ENCODE data around the gene INTS11. TPM values are rescaled to one million over a fixed set of nuclear protein-coding genes. Genes with fewer than 3 reads are reported as not detected.

INTS11 gene
- total RNA-seq, 3 donors from 2014 or later (not counting 1 experiment from before 2014, with no cell fraction given), result 150 to 189 (median 181) TPM

DNA sequence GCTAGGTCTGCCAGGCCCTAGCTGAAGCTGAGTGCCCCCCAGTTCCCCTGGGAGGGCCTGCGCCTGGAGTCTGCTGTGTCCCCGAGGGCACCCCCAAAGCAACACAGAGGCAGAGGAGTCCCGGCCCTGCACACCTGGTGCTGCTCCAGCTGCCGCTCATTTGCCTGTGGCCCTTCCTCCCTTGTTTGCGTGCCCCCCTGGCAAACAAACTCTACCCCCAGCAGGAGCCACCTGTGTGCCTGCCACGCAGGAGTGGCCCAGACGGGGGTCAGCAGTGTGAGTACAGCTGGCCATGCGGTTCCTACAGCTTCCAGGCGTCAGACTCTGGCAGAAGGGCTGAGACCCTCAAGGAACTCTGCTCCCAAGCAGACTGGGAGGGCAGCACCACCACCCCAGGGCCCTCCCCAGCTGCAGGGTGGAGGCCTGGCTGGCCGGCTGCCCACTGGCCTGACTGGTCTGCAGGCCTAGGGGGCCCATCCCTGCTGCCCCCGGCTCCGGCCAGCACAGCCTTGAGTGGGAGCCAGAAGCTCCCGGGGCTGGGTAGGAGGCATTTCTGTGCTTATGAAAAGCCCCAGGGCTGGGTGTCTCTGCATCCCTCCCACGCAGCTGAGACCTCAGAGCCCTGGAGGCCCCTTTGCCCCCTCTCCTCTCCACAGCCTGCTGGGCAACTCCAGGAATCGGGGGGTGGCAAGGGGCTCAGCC is 6.1 kb upstream of the INTS11 start:
- ATAC-seq, result no peak
- Histone ChIP-seq H3K27ac (ENCODE audit: low read length) (no peak overlapping the region), H3K4me1 (ENCODE audit: control insufficient read depth, insufficient read depth, low read length) (peaks cover 10% of the 10 kb centered on the region), H3K9me3 (ENCODE audit: control insufficient read depth, insufficient read depth, low read length) (no peaks in the 10 kb centered on the region), H3K4me3 (ENCODE audit: low read length) (no peak overlapping the region), H3K27me3 (ENCODE audit: control insufficient read depth, insufficient read depth, low read length) (no peaks in the 10 kb centered on the region), H3K36me3 (ENCODE audit: control insufficient read depth, insufficient read depth, low read length) (peaks cover 3% of the 10 kb centered on the region)
- Mint-ChIP-seq H3K4me1 (peaks cover 0 to 5% of the 10 kb centered on the region in 2 donors), H3K36me3 (no peaks in the 10 kb centered on the region), H3K9me3 (no peaks in the 10 kb centered on the region), H3K4me3 (no peak overlapping the region), H3K27me3 (ENCODE audit: low read depth in 2 of 2) (no peaks in the 10 kb centered on the region), H3K27ac (no peak overlapping the region)
- TF ChIP-seq, protein P1, sequence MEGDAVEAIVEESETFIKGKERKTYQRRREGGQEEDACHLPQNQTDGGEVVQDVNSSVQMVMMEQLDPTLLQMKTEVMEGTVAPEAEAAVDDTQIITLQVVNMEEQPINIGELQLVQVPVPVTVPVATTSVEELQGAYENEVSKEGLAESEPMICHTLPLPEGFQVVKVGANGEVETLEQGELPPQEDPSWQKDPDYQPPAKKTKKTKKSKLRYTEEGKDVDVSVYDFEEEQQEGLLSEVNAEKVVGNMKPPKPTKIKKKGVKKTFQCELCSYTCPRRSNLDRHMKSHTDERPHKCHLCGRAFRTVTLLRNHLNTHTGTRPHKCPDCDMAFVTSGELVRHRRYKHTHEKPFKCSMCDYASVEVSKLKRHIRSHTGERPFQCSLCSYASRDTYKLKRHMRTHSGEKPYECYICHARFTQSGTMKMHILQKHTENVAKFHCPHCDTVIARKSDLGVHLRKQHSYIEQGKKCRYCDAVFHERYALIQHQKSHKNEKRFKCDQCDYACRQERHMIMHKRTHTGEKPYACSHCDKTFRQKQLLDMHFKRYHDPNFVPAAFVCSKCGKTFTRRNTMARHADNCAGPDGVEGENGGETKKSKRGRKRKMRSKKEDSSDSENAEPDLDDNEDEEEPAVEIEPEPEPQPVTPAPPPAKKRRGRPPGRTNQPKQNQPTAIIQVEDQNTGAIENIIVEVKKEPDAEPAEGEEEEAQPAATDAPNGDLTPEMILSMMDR (IDR thresholded peaks at IDR 0.05), result no peak
- intact Hi-C loops (cut with micrococcal nuclease), result no loop called here
- DNase-seq, result no peak
- WGBS (ENCODE audit: insufficient coverage), result 89% methylated on average over 15 of the region's 15 CpGs

DNA sequence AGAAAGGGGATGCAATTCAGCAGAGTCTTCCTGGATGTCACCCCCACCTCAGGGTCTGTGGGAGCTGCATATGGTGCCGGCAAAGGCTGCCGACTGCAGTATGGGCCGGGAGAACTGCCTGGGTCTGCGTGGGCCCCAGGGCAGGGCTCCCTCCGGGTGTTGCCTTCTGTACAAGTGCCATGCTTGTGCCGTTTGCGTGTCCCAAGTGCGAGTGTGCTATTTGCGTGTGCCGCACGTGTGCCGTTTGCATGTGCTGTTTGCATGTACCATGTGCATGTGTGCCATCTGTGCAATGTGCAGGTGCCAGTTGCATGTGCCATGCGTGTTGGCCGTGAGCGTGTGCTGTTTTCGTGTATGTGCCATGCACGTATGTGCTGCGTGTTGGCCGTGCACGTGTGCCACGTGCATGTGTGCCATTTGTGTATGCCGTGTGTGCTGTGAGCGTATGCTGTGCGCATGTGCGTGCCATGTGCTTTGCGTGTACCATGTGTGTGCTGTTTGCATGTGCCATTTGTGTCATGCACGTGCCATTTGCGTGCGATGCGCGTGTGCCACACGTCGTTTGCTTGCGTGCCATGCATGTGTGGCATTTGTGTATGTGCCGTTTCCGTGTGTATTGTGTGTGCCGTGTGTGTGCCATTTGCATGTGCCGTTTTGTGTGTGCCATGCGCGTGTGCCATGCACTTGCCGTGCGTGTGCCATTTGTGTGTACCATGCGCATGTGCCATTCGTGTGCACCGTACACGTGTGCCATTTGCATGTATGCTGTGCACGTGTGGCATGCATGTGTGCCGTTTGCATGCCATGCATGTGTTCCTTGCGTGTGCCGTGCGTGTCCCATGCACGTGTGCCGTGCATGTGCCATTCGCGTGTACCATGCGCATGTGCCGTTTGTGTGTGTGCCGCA is 5.1 kb upstream of the INTS11 start:
- no peaks in the 10 kb centered on the region for H3K9me3 Mint-ChIP-seq
- H3K4me1 Mint-ChIP-seq, result peaks cover 0 to 7% of the 10 kb centered on the region in 2 donors
- TF ChIP-seq, protein P1 (IDR thresholded peaks at IDR 0.05), result no peak
- Histone ChIP-seq H3K9me3 (ENCODE audit: control insufficient read depth, insufficient read depth, low read length) (no peaks in the 10 kb centered on the region), H3K27ac (ENCODE audit: low read length) (no peak overlapping the region), H3K4me1 (ENCODE audit: control insufficient read depth, insufficient read depth, low read length) (peaks cover 17% of the 10 kb centered on the region), H3K4me3 (ENCODE audit: low read length) (no peak overlapping the region), H3K36me3 (ENCODE audit: control insufficient read depth, insufficient read depth, low read length) (peaks cover 3% of the 10 kb centered on the region), H3K27me3 (ENCODE audit: control insufficient read depth, insufficient read depth, low read length) (no peaks in the 10 kb centered on the region)
- no peak for DNase-seq
- no peak overlapping the region for H3K27ac Mint-ChIP-seq
- no peak for ATAC-seq
- no peak overlapping the region for H3K4me3 Mint-ChIP-seq
- intact Hi-C loops (cut with micrococcal nuclease), result no loop called here
- no peaks in the 10 kb centered on the region for H3K36me3 Mint-ChIP-seq
- 95% methylated on average over 58 of the region's 58 CpGs for WGBS (ENCODE audit: insufficient coverage)
- no peaks in the 10 kb centered on the region for H3K27me3 Mint-ChIP-seq (ENCODE audit: low read depth in 2 of 2)

DNA sequence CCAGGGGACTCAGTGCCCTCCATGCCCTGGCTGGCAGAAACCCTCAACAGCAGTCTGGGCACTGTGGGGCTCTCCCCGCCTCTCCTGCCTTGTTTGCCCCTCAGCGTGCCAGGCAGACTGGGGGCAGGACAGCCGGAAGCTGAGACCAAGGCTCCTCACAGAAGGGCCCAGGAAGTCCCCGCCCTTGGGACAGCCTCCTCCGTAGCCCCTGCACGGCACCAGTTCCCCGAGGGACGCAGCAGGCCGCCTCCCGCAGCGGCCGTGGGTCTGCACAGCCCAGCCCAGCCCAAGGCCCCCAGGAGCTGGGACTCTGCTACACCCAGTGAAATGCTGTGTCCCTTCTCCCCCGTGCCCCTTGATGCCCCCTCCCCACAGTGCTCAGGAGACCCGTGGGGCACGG is 3.8 kb upstream of the INTS11 start:
- H3K4me1 Mint-ChIP-seq, result peaks cover 6 to 18% of the 10 kb centered on the region in 2 donors
- Histone ChIP-seq H3K4me1 (ENCODE audit: control insufficient read depth, insufficient read depth, low read length) (peaks cover 21% of the 10 kb centered on the region), H3K9me3 (ENCODE audit: control insufficient read depth, insufficient read depth, low read length) (no peaks in the 10 kb centered on the region), H3K36me3 (ENCODE audit: control insufficient read depth, insufficient read depth, low read length) (peaks cover 3% of the 10 kb centered on the region), H3K27me3 (ENCODE audit: control insufficient read depth, insufficient read depth, low read length) (no peaks in the 10 kb centered on the region), H3K27ac (ENCODE audit: low read length) (no peak overlapping the region), H3K4me3 (ENCODE audit: low read length) (no peak overlapping the region)
- no peaks in the 10 kb centered on the region for H3K36me3 Mint-ChIP-seq
- H3K27ac Mint-ChIP-seq, result no peak overlapping the region
- TF ChIP-seq, protein P1 (IDR thresholded peaks at IDR 0.05), result no peak
- H3K4me3 Mint-ChIP-seq, result peak overlapping the region; percentile 31
- intact Hi-C loops (cut with micrococcal nuclease), result no loop called here
- WGBS (ENCODE audit: insufficient coverage), result 94% methylated on average over 15 of the region's 15 CpGs
- no peaks in the 10 kb centered on the region for H3K27me3 Mint-ChIP-seq (ENCODE audit: low read depth in 2 of 2)
- no peaks in the 10 kb centered on the region for H3K9me3 Mint-ChIP-seq
- DNase-seq (no peak), ATAC-seq (no peak)
